Stimulated activated CD4-positive, alpha-beta T cell treated with anti-CD3 and anti-CD28 coated beads, Interleukin-12 subunit alpha, Interleukin-12 subunit beta, amount 100 ng/mL, for 24 hours (primary cell): ENCODE results near the gene MTMR6.

ENCODE experiments used
- DNase-seq, 2 experiments: peaks; one replicate each; pipeline ENCODE4 v3.0.0-alpha.2; 2020; ENCODE audit warnings: low read depth in 2 of 2

The MTMR6 gene

DNA sequence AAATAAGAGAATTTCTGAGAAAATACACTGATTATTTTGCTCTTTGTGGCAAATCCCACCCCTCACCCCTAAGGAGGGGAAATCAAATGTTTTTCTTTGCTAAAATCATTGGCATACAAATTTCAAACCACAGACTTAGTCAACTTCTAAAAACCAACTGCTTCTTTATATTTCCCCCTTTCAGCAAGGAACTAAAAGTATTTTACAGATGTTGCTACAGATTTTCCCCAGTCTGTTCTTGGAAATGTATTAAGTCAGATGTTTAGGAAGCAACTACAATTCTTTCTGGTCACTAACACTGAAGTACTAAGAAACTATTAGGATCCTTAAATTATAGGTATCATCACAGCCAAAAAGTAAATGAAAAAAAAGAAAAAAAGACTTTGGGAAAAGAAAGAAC lies 6.9 kb downstream of the MTMR6 start:
- no peak for DNase-seq

GRCh38 chr13:25276748-25277147 lies 10.5 kb downstream of the MTMR6 start:
- DNase-seq, result no peak

GRCh38 chr13:25268561-25268960 lies 18.7 kb downstream of the MTMR6 start:
- no peak for DNase-seq

DNA sequence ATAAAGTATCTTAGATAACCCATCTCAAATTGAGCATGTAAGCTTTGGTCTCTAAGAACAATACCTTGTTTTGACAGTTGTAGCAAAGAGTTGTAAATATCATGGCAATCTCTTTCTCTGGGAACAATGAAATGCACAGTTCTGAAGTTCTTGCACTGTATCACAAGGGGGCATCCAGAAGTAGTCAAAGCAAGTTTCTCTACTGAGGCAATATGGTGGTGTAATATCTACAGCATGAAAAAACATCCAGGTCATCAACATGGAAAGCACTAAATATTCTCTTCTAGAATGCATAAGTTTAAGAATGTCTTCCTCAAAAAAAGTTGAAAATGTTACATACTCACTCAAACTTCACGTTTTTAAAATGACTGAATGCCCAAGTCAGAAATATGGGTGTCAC lies 19.6 kb downstream of the MTMR6 start:
- no peak for DNase-seq

GRCh38 chr13:25266706-25267105 lies 20.6 kb downstream of the MTMR6 start:
- DNase-seq, result no peak

DNA sequence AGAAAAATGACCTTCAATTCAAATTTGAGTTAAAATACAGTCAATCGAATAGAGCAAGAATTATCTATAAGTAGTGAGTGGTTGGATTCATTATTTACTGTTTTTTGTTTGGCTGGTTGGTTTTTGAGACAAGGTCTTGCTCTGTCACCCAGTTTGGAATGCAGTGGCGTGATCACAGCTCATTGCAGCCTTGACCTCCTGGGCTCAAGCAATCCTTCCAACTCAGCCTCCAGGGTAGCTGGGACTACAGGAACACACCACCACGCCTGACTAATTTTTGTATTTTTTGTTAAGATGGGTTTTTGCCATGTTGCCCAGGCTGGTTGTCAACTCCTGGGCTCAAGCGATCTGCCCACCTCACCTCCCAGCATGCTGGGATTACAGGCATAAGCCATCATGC lies 25.0 kb downstream of the MTMR6 start:
- no peak for DNase-seq

DNA sequence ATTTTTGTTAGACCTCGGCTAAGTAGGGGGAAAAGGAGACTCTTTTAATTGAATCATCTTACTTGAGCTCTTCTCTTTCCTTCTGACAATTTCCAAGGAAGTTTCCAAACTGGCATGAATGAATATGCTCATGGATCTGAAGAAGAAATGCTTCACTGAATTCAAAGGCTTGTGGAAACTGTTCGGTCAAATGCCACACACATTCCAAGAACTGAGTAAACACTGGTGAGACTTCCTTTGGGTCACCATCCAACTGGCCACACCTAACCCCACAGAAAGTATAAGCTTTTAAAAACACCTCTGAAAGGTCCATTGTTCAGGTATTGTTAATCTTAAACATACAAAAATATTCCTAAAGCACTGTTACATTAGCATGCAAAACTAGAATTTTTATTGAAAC lies 33.6 kb downstream of the MTMR6 start:
- no peak for DNase-seq

GRCh38 chr13:25252752-25253151 lies 34.5 kb downstream of the MTMR6 start:
- no peak for DNase-seq

GRCh38 chr13:25252225-25252624 lies 35.1 kb downstream of the MTMR6 start:
- DNase-seq, result no peak

DNA sequence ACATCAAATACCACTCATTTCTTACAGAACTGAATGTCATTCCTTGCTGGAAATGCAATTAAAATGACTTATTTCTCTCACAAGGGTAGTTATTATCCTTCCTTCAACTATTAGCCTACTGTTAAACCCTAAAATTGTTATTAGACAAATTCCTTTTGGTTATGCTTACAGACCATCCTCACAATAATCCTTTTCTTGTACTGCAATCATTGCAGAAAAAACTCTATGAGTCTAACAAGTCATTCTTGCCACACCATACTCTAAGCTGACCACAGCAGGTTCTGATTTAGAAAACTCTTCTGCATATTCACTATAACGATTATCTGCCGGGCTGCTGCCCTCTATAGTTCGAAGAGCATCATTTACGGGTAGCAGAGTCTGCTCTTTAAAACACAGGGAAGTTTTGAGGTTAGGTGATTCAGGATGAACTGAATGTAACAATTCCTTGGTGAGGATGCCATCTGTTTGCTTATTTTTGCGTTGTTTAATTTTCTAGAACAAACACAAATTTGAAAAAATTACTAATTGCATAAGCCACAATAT lies 38.2 kb downstream of the MTMR6 start:
- no peak for DNase-seq

DNA sequence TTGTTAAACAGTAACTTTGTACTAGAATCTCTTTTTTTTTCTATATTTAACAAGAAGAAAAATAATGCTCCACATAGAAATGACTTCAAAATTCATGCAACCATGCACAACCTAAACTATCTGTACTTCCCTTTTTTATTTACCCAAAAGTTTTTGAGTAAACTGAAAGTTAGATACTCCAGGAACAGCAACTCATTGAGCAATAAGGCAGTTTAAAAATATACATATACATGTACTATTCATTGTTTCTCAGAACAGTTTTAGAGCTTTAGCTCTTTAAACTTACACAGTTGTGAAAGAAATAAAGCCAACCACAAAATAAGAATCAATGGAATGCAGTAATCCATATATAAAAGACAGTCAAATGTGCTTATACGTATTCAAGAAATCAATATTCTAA lies 39.2 kb downstream of the MTMR6 start:
- DNase-seq, result no peak

GRCh38 chr13:25247360-25247759 lies 39.9 kb downstream of the MTMR6 start:
- DNase-seq, result no peak

DNA sequence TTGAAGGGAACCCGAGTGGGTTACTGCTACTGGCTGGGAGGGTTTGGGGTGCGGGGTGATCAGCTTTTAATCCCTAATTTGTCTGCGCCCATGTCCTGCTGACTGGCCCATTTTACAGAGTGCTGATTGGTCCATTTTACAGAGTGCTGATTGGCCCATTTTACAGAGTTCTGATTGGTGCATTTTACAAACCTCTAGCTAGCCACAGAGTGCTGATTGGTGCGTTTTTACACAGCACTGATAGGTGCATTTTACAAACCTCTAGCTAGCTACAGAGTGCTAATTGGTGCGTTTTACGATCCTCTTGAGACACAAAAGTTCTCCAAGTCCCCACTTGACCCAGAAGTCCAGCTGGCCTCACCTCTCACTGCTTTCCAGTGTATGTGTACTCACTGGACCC lies 43.2 kb downstream of the MTMR6 start:
- DNase-seq, result no peak

- DNase-seq, result no peak
Measured at GRCh38 chr13:25242956-25243355, 44.3 kb downstream of the MTMR6 start.

DNA sequence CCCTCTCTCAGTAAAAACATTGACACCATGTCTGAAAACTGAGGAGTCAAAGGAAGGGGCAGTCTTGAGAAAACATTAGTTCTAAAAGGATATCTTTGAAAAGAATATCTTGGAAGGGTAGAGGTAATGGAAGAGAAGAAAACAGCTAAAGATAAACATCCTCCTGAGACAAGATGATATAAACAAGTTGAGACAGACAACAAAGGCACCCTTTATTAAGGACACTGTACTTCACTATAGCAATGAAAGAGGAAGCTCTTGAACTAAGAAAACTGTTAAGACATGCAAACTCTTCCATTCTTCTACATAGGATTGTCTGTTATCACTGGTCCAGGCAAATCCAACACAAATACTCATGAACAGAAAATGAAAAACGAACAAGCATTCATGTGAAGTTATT lies 46.3 kb downstream of the MTMR6 start:
- DNase-seq, result no peak

DNA sequence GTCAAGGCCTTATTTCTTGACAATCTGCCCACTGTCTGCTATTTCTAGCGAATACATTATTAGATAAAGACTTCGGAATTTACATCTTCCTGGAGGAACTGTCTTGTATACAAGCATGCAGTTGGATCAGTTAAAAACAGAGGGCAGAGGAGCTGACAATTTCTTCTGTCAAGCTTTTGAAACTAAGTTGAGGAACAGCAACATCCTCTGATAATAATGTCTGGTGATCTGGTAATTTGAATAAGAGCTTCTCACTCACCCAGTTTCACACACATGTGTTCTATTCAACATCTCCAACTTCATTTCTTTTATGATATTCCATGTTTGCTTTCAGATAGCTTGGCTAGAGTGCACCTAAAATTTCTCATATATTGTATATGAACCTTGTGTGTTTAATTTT lies 50.2 kb downstream of the MTMR6 start:
- no peak for DNase-seq

DNA sequence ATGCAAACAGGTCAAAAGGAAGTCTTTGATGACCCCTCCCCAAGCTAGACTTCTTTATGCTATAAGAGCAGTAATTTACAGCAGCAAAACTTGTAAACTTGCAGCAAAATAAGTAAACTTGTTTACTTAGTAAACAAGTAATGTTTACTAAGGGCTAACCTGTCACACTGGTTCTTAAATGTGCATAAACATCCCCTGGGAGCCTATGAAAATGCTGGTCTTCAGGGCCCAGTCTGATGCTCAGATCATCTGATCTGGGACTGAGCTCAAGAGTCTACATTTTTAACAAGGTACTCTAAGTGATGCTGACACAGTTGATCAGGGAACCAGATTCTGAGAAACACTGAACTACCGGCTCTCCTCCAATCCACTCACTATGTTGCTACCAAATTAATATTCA lies 53.4 kb downstream of the MTMR6 start:
- DNase-seq, result no peak

DNA sequence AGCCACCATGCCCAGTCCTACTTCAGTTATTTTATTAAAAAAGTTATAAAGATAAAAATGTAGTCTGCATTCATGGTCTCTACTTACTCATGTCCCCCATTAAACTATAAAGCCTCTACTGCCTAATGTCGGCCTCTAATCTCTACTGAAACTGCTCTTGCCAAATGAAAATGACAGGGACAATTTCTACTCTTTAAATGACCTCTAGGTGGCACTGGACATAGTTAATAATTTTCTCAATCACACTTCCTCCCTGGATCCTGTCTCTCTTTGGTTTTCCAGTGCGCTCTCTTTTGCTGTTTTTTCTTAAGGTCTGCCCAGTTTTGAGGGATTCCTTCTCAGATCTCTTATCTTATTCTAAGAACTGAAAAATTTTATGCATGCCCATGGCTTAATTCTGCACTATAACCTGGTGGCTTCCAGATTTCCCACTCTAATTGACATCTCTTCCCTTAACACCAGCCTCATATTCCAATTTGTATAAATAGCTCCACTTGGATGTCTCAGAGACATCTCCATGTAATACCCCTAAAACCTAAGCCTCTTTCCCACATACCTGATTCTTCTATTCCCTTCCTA lies 54.3 kb downstream of the MTMR6 start:
- no peak for DNase-seq

DNA sequence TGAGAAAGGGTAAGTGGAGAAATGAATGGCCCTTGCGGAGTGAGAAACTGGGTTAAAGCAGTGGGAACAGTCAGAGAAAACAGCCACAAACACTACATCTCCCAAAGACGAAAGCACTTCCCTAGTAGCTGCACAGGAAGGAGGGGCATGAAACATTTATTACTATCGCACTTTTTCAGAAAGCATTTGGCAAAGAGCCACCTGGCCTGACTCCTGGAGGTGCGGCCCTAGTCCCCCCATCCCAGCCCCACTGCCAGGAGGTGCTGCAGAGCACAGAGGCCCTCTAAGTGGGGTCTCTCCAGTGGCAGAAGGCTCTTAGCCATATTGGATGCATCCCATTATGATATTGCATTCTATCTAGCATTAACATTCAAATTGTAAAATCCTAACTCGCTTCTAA lies 55.8 kb downstream of the MTMR6 start:
- no peak for DNase-seq

DNA sequence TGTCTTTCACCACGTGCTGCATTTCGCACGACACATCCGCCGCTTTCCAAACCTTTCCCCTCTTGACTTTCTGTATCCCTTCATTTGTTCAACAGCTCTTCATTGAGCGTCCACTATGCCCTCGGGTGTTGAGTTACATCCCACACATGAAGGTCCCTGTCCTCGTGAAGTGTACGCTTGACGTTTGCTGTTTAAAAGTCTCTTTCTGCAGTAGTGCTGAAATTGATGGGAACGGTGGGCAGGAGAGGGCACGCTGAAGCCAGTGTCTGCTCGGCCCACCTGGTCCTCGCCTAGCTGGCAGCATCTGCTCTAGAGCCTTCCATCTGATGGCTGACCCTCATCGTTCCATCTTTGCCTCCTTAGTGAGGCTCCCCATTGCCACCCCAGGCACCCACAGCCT lies 59.6 kb downstream of the MTMR6 start:
- no peak for DNase-seq

GRCh38 chr13:25225970-25226369 lies 61.3 kb downstream of the MTMR6 start:
- DNase-seq, result no peak

GRCh38 chr13:25224151-25224550 lies 63.1 kb downstream of the MTMR6 start:
- DNase-seq, result no peak

DNA sequence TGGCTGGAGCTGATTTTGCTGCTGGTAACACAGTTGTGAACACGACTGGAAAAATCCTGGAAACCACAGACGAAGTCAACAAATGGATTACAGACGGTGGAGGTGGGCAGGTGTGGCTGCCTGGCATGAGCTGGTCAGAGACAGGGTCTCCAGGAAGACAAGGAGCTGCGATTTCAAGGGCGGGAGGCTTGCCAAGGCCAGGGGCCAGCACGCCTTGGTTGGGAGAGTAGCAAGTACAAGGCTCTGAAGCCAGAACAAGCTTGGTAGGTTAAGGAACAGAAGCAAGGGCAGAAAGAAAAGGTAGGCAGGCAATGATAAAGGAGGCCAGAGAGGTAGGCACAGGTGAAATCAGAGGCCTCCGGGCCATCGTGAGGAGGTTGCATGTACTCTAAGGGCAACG lies 64.5 kb downstream of the MTMR6 start:
- no peak for DNase-seq

DNA sequence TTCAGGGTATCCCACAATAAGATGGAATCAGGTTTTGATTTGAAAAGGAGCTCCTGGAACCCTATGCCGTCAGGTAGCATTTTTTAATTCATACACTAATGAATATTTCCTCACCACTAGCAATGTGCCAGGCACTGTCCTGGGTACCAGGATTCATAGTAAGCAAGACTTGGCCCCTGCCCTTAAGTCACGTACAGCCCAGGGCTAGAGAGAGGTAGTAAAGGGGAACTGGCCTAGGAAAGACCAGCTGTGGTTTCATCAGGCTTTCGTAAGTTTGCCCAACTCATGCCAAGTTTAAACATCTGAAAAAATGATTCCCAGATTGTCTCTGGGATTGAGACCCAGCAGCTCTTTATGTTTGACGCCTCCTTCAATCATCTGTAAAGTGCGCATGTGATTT lies 69.3 kb downstream of the MTMR6 start:
- no peak for DNase-seq
